Measurements from ENCODE around the gene ARHGEF10L.
"Not testable (repeated sequence)": the region's sequence is repeated elsewhere in the genome, so short reads cannot be mapped to it uniquely, and the experiment has no call there.

The ARHGEF10L gene

DNA sequence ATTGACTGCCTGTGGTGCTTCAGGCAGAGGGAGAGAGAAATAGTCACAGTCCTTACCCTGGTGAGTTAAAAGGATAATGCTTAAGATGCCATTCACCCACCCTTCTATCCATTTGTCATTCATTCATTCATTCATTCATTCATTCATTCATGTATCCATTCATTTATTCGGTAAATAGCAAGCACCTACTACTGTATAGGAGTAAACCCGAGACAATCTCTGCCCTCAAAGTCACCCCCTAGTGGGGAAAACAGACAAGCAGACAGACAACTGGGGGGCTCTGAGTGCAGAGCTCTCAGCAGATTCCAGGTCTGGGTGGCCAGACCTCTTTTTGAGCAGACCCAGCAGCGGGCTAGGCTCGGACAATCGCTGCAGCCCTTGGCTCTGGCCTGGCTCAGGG, 201.6 kb downstream of the ARHGEF10L start:
- peaks cover 0 to 12% (median 0%) of the 10 kb centered on the region in 10 experiments; a peak in 1 of 20 replicates for H3K4me1 ChIP-seq
- TF ChIP-seq Cebpa-rat (IDR thresholded peaks at IDR 0.05) = no peak
- peaks cover 0 to 6% (median 0%) of the 10 kb centered on the region in 11 experiments; a peak in 1 of 22 replicates for H4K20me1 ChIP-seq

GRCh38 chr1:17742583-17742982, 203.1 kb downstream of the ARHGEF10L start:
- no peak overlapping the region for H3K9ac ChIP-seq
- no peak overlapping the region for H3K4me3 ChIP-seq
- H3K4me2 ChIP-seq = no peak overlapping the region
- H3K27me3 ChIP-seq = no peaks in the 10 kb centered on the region
- H3K4me1 ChIP-seq = peaks cover 0 to 12% (median 0%) of the 10 kb centered on the region in 10 experiments; a peak in 1 of 20 replicates
- no peak overlapping the region for H3K27ac ChIP-seq
- H4K20me1 ChIP-seq = peaks cover 0 to 6% (median 0%) of the 10 kb centered on the region in 11 experiments; a peak in 1 of 22 replicates
- H3K36me3 ChIP-seq = no peaks in the 10 kb centered on the region
- no peak for TF ChIP-seq Cebpa-rat (IDR thresholded peaks at IDR 0.05)
- no peaks in the 10 kb centered on the region for H3K9me3 ChIP-seq (replicated peaks in 1 of 11)

More for the DNA sequence above, 201.6 kb downstream of the ARHGEF10L start:
- Histone ChIP-seq H3K27me3 (no peaks in the 10 kb centered on the region), H3K4me2 (no peak overlapping the region), H3K27ac (no peak overlapping the region), H3K9me3 (replicated peaks in 1 of 11) (no peaks in the 10 kb centered on the region), H3K36me3 (no peaks in the 10 kb centered on the region), H3K4me3 (no peak overlapping the region), H3K9ac (no peak overlapping the region)

GRCh38 chr1:17743008-17743647, 203.6 kb downstream of the ARHGEF10L start:
- H3K4me2 ChIP-seq = peak overlapping the region in 1 of 11 experiments; percentile 3; a peak in 1 of 22 replicates
- no peaks in the 10 kb centered on the region for H3K36me3 ChIP-seq
- H3K9me3 ChIP-seq (replicated peaks in 1 of 11) = no peaks in the 10 kb centered on the region
- TF ChIP-seq Cebpa-rat (IDR thresholded peaks at IDR 0.05) = no peak
- H3K4me3 ChIP-seq = no peak overlapping the region
- H3K4me1 ChIP-seq = peaks cover 0 to 12% (median 0%) of the 10 kb centered on the region in 10 experiments; a peak in 1 of 20 replicates
- H3K27ac ChIP-seq = no peak overlapping the region
- peaks cover 0 to 6% (median 0%) of the 10 kb centered on the region in 11 experiments; a peak in 1 of 22 replicates for H4K20me1 ChIP-seq
- H3K27me3 ChIP-seq = no peaks in the 10 kb centered on the region
- no peak overlapping the region for H3K9ac ChIP-seq

- Histone ChIP-seq H3K36me3 (no peaks in the 10 kb centered on the region), H3K27me3 (no peaks in the 10 kb centered on the region), H3K9me3 (replicated peaks in 1 of 11) (no peaks in the 10 kb centered on the region), H3K4me2 (no peak overlapping the region), H3K4me3 (no peak overlapping the region), H3K4me1 (peaks cover 0 to 12% (median 0%) of the 10 kb centered on the region in 10 experiments; a peak in 1 of 20 replicates), H3K27ac (no peak overlapping the region), H4K20me1 (peaks cover 0 to 6% (median 0%) of the 10 kb centered on the region in 11 experiments; a peak in 1 of 22 replicates), H3K9ac (no peak overlapping the region)
- TF ChIP-seq Cebpa-rat (IDR thresholded peaks at IDR 0.05) = no peak
These were observed 204.4 kb downstream of the ARHGEF10L start for GRCh38 chr1:17743925-17744324.

GRCh38 chr1:17744666-17745478, 205.4 kb downstream of the ARHGEF10L start:
- Histone ChIP-seq H4K20me1 (peaks cover 0 to 6% (median 0%) of the 10 kb centered on the region in 11 experiments; a peak in 1 of 22 replicates), H3K4me2 (no peak overlapping the region), H3K4me3 (no peak overlapping the region), H3K36me3 (no peaks in the 10 kb centered on the region), H3K9ac (no peak overlapping the region), H3K4me1 (peaks cover 0 to 12% (median 0%) of the 10 kb centered on the region in 10 experiments; a peak in 1 of 20 replicates), H3K9me3 (replicated peaks in 1 of 11) (no peaks in the 10 kb centered on the region), H3K27ac (no peak overlapping the region), H3K27me3 (no peaks in the 10 kb centered on the region)
- TF ChIP-seq Cebpa-rat (IDR thresholded peaks at IDR 0.05) = no peak

DNA sequence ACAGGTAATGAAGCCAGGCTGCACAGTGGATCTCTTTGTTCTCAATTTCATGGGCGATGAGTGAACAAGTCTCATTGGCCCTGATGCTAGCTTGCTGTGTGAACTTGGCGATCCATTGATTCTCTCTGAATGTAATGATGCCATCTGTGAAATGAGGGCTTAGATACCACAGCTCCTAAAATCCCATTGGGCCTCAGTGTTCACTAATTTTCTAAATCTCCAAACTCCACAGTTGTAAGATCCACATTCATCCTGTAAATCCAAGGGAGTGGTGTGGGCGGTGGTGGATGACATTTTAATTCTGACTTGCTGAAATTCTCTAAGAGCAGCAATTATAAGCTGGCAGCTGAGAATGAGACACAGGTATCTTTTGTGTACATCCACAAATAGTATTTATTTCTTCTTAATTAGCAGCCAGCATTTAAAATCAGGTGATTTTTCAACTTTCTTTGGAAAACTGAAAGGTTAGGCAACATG, 206.0 kb downstream of the ARHGEF10L start:
- Histone ChIP-seq H3K4me2 (no peak overlapping the region), H4K20me1 (peaks cover 0 to 6% (median 0%) of the 10 kb centered on the region in 11 experiments; a peak in 1 of 22 replicates), H3K9ac (no peak overlapping the region), H3K4me3 (no peak overlapping the region), H3K4me1 (peaks cover 0 to 12% (median 0%) of the 10 kb centered on the region in 10 experiments; a peak in 1 of 20 replicates), H3K27ac (no peak overlapping the region), H3K36me3 (no peaks in the 10 kb centered on the region), H3K9me3 (replicated peaks in 1 of 11) (no peaks in the 10 kb centered on the region), H3K27me3 (no peaks in the 10 kb centered on the region)
- TF ChIP-seq Cebpa-rat (IDR thresholded peaks at IDR 0.05) = no peak

DNA sequence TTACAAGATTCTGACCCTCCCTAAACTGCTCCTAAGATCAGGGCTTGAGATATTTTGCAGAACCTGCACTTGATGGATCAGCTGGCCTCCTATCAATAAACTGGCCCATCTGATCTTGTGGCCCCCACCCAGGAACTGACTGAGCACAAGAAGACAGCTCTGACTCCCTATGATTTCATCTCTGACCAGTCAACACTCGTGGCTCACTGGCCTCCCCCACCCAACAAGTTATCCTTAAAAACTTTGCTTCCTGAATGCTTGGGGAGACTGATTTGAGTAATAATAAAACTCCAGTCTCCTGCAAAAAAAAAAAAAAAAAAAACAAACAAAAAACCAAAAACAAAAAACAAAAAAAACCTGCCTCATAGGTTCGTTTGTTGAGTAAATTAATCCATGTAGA, 206.8 kb downstream of the ARHGEF10L start:
- not testable (repeated sequence) for H4K20me1 ChIP-seq; H3K27me3 ChIP-seq; H3K9ac ChIP-seq; H3K4me3 ChIP-seq; H3K36me3 ChIP-seq; H3K27ac ChIP-seq; H3K9me3 ChIP-seq (replicated peaks in 1 of 11); H3K4me2 ChIP-seq
- peaks cover 0 to 12% (median 0%) of the 10 kb centered on the region in 10 experiments; a peak in 1 of 20 replicates for H3K4me1 ChIP-seq

GRCh38 chr1:17746920-17747319, 207.4 kb downstream of the ARHGEF10L start:
- Histone ChIP-seq H4K20me1 (peaks cover 0 to 6% (median 0%) of the 10 kb centered on the region in 11 experiments; a peak in 1 of 22 replicates), H3K4me1 (peaks cover 0 to 12% (median 0%) of the 10 kb centered on the region in 10 experiments; a peak in 1 of 20 replicates), H3K27ac (no peak overlapping the region), H3K36me3 (no peaks in the 10 kb centered on the region), H3K4me3 (no peak overlapping the region), H3K9me3 (replicated peaks in 1 of 11) (no peaks in the 10 kb centered on the region), H3K27me3 (no peaks in the 10 kb centered on the region), H3K4me2 (no peak overlapping the region), H3K9ac (no peak overlapping the region)
- TF ChIP-seq Cebpa-rat (IDR thresholded peaks at IDR 0.05) = no peak
